Keratinocyte (primary cell): ENCODE measurements around the gene CLTB.

Source experiments
- EZH2 ChIP-seq: IDR thresholded peaks from one replicate; pipeline ENCODE4 v1.6.1; 2012; ENCODE audit warnings: inconsistent platforms, mild to moderate bottlenecking, low read length, moderate library complexity
- TF ChIP-seq, protein P1 (sequence below), 3 experiments: IDR thresholded peaks in 1 of 3; conservative IDR thresholded peaks in 1 of 3; optimal IDR thresholded peaks in 1 of 3; 2 replicates in 2 of 3; 3 replicates in 1 of 3; pipeline versions ENCODE3 to v1.5.1; 2011; ENCODE audit warnings: low read length in 3 of 3, mild to moderate bottlenecking in 3 of 3, moderate library complexity in 2 of 3, control low read depth in 1 of 3, inconsistent platforms in 1 of 3; ENCODE audit not compliant: insufficient read depth in 2 of 3; ENCODE audit errors: extremely low read depth in 1 of 3

DNA sequence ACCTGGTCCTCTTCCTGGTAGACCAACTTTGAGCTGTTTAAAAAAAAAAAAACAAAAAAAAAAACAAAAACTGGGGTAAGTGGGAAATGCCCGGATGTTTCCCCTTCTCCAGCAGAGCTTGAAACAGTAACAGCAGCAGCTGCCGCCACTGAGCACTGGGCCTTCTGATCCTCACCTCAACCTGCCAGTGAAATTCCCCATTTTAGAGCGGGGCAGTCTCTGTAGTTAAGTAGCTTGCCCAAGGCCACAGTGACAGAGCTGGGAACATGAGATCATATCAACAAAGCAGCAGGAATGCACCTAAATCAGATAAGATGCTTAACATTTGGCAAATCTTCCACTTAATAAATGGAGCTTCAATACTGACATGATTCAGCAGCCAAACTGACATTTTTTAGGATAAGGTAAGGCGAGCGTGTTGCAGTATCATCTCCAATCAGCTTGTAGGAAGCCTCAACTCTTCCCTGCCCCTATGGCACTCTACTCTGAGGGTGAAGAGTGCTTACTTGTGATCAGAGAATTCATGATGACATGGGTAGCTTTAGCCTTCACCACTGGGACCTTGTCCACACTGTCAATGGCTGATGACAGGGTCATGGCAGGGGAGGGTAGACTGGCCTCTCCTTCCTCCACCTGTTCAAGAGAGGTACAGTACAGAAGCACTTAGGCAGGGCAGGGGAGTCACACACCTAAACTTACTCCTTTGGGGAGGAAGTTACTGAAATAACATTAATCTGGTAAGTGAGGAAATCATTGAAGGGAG is 64.0 kb downstream of the CLTB start:
- no peak for TF ChIP-seq EZH2
- TF ChIP-seq, protein P1, sequence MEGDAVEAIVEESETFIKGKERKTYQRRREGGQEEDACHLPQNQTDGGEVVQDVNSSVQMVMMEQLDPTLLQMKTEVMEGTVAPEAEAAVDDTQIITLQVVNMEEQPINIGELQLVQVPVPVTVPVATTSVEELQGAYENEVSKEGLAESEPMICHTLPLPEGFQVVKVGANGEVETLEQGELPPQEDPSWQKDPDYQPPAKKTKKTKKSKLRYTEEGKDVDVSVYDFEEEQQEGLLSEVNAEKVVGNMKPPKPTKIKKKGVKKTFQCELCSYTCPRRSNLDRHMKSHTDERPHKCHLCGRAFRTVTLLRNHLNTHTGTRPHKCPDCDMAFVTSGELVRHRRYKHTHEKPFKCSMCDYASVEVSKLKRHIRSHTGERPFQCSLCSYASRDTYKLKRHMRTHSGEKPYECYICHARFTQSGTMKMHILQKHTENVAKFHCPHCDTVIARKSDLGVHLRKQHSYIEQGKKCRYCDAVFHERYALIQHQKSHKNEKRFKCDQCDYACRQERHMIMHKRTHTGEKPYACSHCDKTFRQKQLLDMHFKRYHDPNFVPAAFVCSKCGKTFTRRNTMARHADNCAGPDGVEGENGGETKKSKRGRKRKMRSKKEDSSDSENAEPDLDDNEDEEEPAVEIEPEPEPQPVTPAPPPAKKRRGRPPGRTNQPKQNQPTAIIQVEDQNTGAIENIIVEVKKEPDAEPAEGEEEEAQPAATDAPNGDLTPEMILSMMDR (optimal IDR thresholded peaks at IDR 0.05 in 1 of 3, IDR thresholded peaks at IDR 0.05 in 1 of 3, conservative IDR thresholded peaks at IDR 0.05 in 1 of 3; ENCODE audit: extremely low read depth in 1 of 3, insufficient read depth in 2 of 3, low read length in 3 of 3), result no peak
